PC-3 (cell line): ENCODE results near the gene IL13.

ENCODE experiments used
- EZH2 ChIP-seq: fragments of 300-600 bp; sonication (generic); IDR thresholded peaks from one replicate; pipeline ENCODE4 v1.6.1; 2017; ENCODE audit warnings: antibody characterized with exemption, mild to moderate bottlenecking, low read length; ENCODE audit not compliant: unreplicated experiment
- EZH2phosphoT487 ChIP-seq: fragments of 300-600 bp; sonication (generic); IDR thresholded peaks from 2 replicates; pipeline ENCODE4 v1.6.1; 2018; ENCODE audit warnings: mild to moderate bottlenecking, antibody characterized with exemption, low read length, borderline replicate concordance
- TF ChIP-seq, protein P1 (sequence below): fragments of 300-600 bp; sonication (generic); conservative IDR thresholded peaks from 2 replicates; pipeline ENCODE4 v1.5.1; 2017; ENCODE audit warnings: antibody characterized with exemption, low read depth, mild to moderate bottlenecking, low read length

DNA sequence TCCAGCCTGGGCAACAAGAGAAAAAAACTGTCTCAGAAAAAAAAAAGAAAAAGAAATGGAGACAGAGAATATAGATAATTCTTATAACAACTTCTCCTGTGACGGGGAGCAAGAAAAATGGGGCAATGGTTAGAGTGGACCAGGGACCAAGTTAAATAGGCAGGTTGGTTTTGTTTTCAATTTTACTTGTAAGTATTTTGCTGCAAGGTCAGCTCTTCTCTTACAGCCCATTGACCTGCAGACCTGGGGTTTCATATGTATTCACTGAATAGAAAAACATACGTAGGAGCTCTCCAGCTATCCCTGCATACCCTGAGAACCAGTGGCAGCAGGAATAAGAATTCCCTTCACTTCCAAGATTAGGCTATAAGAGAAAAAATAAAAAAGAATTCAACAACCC, 29.2 kb upstream of the IL13 start:
- TF ChIP-seq, protein P1, sequence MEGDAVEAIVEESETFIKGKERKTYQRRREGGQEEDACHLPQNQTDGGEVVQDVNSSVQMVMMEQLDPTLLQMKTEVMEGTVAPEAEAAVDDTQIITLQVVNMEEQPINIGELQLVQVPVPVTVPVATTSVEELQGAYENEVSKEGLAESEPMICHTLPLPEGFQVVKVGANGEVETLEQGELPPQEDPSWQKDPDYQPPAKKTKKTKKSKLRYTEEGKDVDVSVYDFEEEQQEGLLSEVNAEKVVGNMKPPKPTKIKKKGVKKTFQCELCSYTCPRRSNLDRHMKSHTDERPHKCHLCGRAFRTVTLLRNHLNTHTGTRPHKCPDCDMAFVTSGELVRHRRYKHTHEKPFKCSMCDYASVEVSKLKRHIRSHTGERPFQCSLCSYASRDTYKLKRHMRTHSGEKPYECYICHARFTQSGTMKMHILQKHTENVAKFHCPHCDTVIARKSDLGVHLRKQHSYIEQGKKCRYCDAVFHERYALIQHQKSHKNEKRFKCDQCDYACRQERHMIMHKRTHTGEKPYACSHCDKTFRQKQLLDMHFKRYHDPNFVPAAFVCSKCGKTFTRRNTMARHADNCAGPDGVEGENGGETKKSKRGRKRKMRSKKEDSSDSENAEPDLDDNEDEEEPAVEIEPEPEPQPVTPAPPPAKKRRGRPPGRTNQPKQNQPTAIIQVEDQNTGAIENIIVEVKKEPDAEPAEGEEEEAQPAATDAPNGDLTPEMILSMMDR = no peak
- TF ChIP-seq EZH2 (no peak), EZH2phosphoT487 (no peak)
